ENCODE measurements around the gene TAOK2.

TAOK2 gene

DNA sequence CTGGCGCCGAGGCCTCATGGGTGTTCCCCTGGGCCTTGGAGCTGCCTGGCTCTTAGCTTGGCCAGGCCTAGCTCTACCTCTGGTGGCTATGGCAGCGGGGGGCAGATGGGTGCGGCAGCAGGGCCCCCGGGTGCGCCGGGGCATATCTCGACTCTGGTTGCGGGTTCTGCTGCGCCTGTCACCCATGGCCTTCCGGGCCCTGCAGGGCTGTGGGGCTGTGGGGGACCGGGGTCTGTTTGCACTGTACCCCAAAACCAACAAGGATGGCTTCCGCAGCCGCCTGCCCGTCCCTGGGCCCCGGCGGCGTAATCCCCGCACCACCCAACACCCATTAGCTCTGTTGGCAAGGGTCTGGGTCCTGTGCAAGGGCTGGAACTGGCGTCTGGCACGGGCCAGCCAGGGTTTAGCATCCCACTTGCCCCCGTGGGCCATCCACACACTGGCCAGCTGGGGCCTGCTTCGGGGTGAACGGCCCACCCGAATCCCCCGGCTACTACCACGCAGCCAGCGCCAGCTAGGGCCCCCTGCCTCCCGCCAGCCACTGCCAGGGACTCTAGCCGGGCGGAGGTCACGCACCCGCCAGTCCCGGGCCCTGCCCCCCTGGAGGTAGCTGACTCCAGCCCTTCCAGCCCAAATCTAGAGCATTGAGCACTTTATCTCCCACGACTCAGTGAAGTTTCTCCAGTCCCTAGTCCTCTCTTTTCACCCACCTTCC is 13.9 kb downstream of the TAOK2 start:
- DNase-seq (ENCODE audit: low read depth), result no peak

GRCh38 chr16:29988346-29989075 is 14.8 kb downstream of the TAOK2 start:
- DNase-seq (ENCODE audit: low read depth), result no peak

GRCh38 chr16:29989111-29989858 is 15.6 kb downstream of the TAOK2 start:
- no peak for DNase-seq (ENCODE audit: low read depth)

GRCh38 chr16:29990034-29990433 is 16.4 kb downstream of the TAOK2 start:
- DNase-seq (ENCODE audit: low read depth), result no peak

- no peak for DNase-seq (ENCODE audit: low read depth)
Measured at GRCh38 chr16:29990883-29991570, 17.4 kb downstream of the TAOK2 start.

- no peak for DNase-seq (ENCODE audit: low read depth)
Measured at GRCh38 chr16:29991571-29991904, 17.9 kb downstream of the TAOK2 start.

DNA sequence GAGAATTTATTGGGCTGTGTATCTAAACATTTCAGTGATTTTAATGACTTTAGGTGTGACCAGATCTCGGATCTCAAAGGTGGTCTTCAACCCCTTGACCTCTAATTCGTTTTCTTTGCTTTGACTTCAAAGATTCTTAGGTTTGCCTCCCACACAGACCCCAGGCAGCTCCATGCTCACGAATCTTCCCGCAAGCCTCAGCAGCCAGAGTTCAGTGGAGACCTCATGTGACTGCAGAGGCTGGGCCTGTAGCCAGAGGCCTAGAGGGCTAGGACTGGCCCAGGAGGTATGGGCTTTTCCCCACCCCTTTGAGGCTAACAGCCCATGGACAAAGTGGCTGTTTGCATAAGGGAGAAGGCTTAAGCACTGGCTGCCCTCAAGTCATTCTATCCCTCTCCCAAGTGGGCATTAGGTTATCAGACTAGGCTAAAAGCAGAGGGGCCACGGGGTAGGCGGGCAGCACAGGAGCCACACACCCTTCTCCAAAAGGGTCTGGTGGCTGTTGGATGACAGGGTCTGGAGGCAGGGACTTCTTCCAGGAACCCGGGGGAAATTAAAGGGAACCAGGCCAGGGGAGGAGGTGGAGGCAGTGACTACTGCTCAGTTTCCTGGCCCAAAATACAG is 18.8 kb downstream of the TAOK2 start:
- DNase-seq (ENCODE audit: low read depth), result no peak

GRCh38 chr16:29993191-29993902 is 19.7 kb downstream of the TAOK2 start:
- no peak for DNase-seq (ENCODE audit: low read depth)

GRCh38 chr16:29993903-29994599 is 20.4 kb downstream of the TAOK2 start:
- no peak for DNase-seq (ENCODE audit: low read depth)

DNA sequence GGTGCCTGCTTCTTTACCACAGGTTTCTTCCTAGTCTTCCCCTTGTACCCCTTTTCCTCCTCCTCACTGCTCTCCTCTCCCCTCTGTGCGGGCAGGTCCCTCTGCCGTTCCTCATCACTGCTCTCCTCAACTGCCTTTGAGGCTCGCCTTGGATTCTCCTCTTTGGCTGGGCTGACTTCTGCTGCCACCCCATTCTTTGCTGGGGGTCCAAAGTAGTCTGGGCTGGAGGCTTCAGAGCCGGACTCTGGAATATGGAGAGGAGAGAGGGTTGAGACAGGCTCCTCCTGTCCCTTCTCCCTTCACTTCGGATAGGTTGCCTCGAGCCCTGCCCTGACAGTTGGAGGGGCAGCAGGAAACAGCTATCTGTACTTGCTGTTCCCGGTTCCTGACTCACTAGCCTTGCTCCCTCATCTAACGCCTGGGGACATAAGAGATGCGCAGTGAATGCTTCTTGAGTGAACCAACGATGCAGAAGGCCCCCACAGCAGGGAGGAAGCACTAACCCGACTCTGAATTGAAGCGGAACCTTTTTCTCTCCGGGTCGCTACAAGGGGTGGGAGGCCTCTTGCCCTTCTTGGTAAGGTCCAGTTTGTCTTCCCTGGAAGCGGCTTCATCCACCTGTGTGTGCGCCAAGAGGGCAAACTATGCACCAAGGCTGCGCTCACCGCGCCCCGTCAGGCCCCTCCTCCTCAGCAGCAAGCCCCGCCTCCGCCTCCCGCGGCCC is 21.1 kb downstream of the TAOK2 start:
- peak; percentile 39 for DNase-seq (ENCODE audit: low read depth)

DNA sequence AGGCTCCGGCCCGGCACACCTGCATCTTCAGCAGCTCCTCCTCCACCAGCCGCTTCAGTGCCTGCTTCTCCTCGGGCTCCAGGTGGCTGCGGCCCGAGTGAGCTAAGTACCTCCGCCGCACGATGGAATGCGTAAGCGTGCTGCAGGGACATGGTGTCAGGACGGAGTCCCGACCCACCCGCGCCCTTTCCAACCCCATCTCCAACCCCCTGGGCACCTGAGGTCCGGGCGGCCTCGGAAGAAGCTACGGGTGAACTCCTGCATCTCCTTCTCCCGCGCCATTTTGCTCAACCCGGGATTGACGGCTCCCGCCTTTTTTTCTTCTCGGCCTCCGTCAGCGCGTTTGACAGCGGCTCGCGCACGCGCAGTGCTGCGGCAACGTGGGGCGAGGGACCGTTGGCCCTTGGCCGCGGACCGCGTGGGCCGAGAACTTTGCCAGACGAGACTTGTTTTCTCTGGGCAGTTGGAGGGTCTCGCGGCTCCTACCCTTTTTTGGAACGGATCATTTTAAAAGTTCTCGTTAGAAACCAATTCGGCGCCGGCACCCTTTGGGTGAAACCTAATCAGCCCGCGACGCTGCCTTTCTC is 21.7 kb downstream of the TAOK2 start, which contains the start of gene HIRIP3:
Gene HIRIP3 (minus strand): TSS at position 294 of the 587 bp plus-strand sequence. CDS start 12 bp downstream, at position 282.
- peak; percentile 46 for DNase-seq (ENCODE audit: low read depth)

GRCh38 chr16:29995911-29996765 is 22.5 kb downstream of the TAOK2 start, which contains the start of gene INO80E:
Gene INO80E (plus strand): TSS chr16:29996241. CDS start chr16:29996311, 70 bp downstream.
- DNase-seq (ENCODE audit: low read depth), result peak; percentile 89

DNA sequence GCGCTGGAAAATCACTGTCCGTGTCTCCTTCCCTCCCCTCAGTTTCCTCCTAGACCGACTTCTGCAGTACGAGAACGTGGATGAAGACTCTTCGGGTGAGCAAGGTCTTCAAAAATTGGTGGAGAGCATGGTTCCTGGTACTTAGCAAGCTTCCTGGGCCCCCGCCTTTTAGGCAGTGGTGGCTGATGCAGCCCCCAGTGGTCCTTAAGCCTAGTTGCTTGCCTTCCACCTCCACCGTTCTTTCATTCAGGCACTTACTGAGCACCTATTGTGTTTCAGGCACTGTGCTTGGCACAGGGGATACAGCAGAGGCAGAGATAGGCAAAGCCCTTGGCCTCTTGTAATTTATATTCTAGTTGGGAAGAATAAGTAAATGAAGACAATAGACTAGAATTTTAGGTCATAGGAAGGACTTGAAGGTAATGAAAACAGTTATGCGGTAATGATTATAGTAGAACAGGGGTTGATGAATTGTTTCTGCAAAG is 23.1 kb downstream of the TAOK2 start:
- DNase-seq (ENCODE audit: low read depth), result no peak

- DNase-seq (ENCODE audit: low read depth), result no peak
Measured at GRCh38 chr16:29999605-30000004, 25.9 kb downstream of the TAOK2 start.

DNA sequence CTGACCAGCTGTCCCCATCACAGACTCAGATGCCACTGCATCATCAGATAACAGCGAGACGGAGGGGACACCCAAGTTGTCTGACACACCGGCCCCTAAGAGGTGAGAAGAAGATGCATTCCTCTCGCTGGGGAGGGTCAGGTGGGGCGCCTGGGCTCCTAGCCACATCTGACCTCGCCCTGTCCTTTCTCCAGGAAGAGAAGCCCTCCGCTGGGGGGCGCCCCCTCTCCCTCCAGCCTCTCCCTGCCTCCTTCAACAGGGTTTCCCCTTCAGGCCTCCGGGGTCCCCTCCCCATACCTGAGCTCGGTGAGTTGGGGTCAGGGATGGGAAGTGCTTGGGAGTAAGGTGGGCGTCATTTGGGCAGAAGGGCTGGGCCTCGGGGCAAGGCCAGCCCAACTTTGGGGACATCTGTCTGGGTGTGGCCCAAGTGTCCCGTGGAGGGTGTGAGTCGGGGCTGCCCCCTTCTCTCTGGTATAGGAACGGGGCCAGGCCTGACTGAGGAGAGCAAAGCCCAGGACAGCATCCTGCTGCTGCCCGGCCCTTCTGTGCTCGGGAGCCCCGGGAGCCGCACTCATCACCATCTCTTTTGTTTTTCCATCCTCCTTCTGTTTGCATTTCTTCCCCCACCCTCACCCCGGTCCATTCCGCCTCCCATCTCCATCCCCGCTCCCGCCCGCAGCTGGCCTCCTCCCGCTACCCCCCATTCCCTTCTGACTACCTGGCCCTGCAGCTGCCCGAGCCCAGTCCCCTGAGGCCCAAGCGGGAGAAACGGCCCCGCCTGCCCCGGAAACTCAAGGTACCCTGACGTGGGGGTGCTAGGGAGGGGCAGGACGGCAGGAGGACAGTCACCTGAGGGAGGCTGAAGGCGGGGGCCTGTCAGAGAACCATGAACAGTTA is 27.3 kb downstream of the TAOK2 start:
- no peak for DNase-seq (ENCODE audit: low read depth)

DNA sequence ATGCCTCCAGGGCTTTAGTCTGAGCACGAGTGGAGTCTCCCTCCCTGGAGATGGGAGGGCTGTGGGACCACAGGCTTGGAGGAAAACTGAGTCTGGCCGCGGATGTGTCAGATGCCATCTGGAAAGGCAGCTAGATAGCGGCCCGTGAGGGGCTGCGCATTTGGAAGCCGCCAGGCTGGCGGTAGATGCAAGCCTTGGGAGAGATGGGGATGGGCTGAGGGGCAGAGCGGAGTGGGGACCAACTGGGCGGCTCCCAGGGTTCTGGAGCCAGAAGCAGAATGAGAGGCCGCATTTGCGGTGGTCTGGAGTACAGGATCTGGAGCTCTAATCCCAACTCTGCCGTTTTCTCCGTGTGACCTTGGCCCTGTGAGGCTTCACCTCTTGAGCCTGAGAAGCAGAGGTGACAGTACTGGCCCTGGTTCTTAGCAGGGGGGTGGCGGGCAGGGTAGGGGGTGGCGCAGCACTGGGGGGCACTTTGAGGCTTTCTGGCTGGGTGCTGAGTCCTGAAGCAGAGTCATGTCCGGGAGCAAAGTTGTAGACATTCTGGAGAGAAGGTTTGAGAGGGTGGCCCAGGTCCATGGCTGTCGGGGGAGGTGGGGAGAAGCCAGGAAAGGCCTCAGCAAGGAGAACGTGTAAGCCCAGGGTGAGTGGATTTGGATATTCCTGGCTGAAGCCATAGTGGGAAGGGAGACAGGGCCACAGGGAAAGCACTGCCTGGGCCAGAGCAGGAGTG is 29.1 kb downstream of the TAOK2 start:
- DNase-seq (ENCODE audit: low read depth), result no peak
